Measurements from ENCODE around the gene SDK1.
"Not testable (repeated sequence)": the region's sequence is repeated elsewhere in the genome, so short reads cannot be mapped to it uniquely, and the experiment has no call there.

Gene SDK1

GRCh38 chr7:3683546-3684539 is 382.8 kb downstream of the SDK1 start:
- Histone ChIP-seq H3K36me3 (ENCODE audit: control insufficient read depth, insufficient read depth, low read length) (no peaks in the 10 kb centered on the region), H3K9me3 (ENCODE audit: control insufficient read depth, low read length) (no peaks in the 10 kb centered on the region), H3K4me1 (ENCODE audit: control insufficient read depth, insufficient read depth, low read length, poor library complexity, severe bottlenecking) (no peaks in the 10 kb centered on the region), H3K4me3 (ENCODE audit: insufficient read depth, low read depth, low read length, poor library complexity, severe bottlenecking) (no peak overlapping the region), H3K27ac (ENCODE audit: insufficient read depth, low read length, poor library complexity, severe bottlenecking) (no peak overlapping the region), H3K27me3 (replicated peaks; ENCODE audit: control insufficient read depth, insufficient read depth, low read length, poor library complexity, severe bottlenecking) (no peaks in the 10 kb centered on the region)
- no peak for DNase-seq

DNA sequence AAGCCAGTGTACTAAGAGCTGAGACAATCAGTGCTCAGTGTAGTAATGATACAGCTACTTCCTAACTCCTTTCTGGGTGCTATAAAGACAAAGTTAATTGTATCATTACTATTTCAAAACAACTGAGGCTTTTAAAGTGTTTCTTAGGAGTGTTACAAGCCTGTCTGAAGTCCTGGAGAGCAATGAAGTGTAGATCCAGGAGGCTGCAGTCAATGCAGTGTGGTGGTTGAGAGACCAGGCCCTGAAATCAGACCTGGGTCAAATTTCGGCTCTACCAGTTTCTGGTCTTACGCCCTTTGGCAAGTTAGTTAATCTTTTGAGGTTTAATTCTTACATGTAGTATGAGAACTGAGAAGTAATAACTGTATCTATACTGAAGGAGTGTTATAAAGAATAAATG is 387.0 kb downstream of the SDK1 start:
- no peaks in the 10 kb centered on the region for H3K9me3 ChIP-seq (ENCODE audit: control insufficient read depth, low read length)
- no peak overlapping the region for H3K27ac ChIP-seq (ENCODE audit: insufficient read depth, low read length, poor library complexity, severe bottlenecking)
- H3K4me1 ChIP-seq (ENCODE audit: control insufficient read depth, insufficient read depth, low read length, poor library complexity, severe bottlenecking) = no peaks in the 10 kb centered on the region
- H3K27me3 ChIP-seq (replicated peaks; ENCODE audit: control insufficient read depth, insufficient read depth, low read length, poor library complexity, severe bottlenecking) = no peaks in the 10 kb centered on the region
- H3K4me3 ChIP-seq (ENCODE audit: insufficient read depth, low read depth, low read length, poor library complexity, severe bottlenecking) = no peak overlapping the region
- H3K36me3 ChIP-seq (ENCODE audit: control insufficient read depth, insufficient read depth, low read length) = no peaks in the 10 kb centered on the region
- no peak for DNase-seq

DNA sequence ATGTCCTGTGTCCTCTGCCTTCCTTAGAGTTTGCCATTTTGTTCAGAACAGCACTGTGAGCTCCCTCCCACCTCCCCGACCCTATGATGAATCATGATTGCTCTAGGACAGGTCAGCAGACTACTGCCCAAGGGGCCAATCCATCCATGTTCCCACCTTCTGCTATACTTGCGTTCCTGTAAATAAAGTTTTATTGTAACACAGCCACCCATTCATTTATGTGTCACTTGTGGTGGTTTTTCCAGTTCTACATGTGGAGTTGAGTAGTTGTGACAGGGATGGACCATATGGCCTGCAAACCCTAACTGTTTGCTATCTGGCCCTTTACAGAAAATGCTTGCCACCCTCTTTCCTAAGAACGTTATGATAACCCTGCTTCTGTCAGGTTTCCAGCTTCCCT is 387.8 kb downstream of the SDK1 start:
- H3K36me3 ChIP-seq (ENCODE audit: control insufficient read depth, insufficient read depth, low read length) = no peaks in the 10 kb centered on the region
- no peaks in the 10 kb centered on the region for H3K27me3 ChIP-seq (replicated peaks; ENCODE audit: control insufficient read depth, insufficient read depth, low read length, poor library complexity, severe bottlenecking)
- no peaks in the 10 kb centered on the region for H3K9me3 ChIP-seq (ENCODE audit: control insufficient read depth, low read length)
- no peaks in the 10 kb centered on the region for H3K4me1 ChIP-seq (ENCODE audit: control insufficient read depth, insufficient read depth, low read length, poor library complexity, severe bottlenecking)
- H3K27ac ChIP-seq (ENCODE audit: insufficient read depth, low read length, poor library complexity, severe bottlenecking) = no peak overlapping the region
- DNase-seq = no peak
- H3K4me3 ChIP-seq (ENCODE audit: insufficient read depth, low read depth, low read length, poor library complexity, severe bottlenecking) = no peak overlapping the region

GRCh38 chr7:3691478-3692158 is 390.6 kb downstream of the SDK1 start:
- H3K27me3 ChIP-seq (replicated peaks; ENCODE audit: control insufficient read depth, insufficient read depth, low read length, poor library complexity, severe bottlenecking) = no peaks in the 10 kb centered on the region
- no peak for DNase-seq
- H3K9me3 ChIP-seq (ENCODE audit: control insufficient read depth, low read length) = no peaks in the 10 kb centered on the region
- H3K27ac ChIP-seq (ENCODE audit: insufficient read depth, low read length, poor library complexity, severe bottlenecking) = no peak overlapping the region
- no peaks in the 10 kb centered on the region for H3K36me3 ChIP-seq (ENCODE audit: control insufficient read depth, insufficient read depth, low read length)
- H3K4me3 ChIP-seq (ENCODE audit: insufficient read depth, low read depth, low read length, poor library complexity, severe bottlenecking) = no peak overlapping the region
- H3K4me1 ChIP-seq (ENCODE audit: control insufficient read depth, insufficient read depth, low read length, poor library complexity, severe bottlenecking) = no peaks in the 10 kb centered on the region

- Histone ChIP-seq H3K27me3 (replicated peaks; ENCODE audit: control insufficient read depth, insufficient read depth, low read length, poor library complexity, severe bottlenecking) (no peaks in the 10 kb centered on the region), H3K27ac (ENCODE audit: insufficient read depth, low read length, poor library complexity, severe bottlenecking) (no peak overlapping the region), H3K4me1 (ENCODE audit: control insufficient read depth, insufficient read depth, low read length, poor library complexity, severe bottlenecking) (no peaks in the 10 kb centered on the region), H3K4me3 (ENCODE audit: insufficient read depth, low read depth, low read length, poor library complexity, severe bottlenecking) (no peak overlapping the region), H3K9me3 (ENCODE audit: control insufficient read depth, low read length) (no peaks in the 10 kb centered on the region), H3K36me3 (ENCODE audit: control insufficient read depth, insufficient read depth, low read length) (no peaks in the 10 kb centered on the region)
- no peak for DNase-seq
These were observed 394.6 kb downstream of the SDK1 start for GRCh38 chr7:3695602-3696001.

DNA sequence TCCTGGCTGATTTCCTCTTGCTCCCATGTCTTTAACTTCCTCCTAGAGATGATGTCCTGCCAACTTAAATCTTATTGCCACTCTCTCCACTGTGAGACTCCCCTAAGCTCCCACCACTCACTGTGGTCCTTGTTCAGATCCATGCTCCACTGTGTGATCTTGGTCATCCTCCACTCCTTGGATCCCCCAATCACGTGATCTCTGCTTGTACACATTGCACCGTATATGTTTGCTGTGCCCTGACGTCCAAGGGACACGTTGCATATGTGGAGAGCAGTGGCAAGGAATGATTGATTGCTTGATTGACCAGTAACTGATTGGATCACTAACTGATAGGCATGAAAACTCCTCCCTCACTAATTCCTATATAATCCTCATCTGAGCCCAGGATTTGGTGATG is 395.1 kb downstream of the SDK1 start:
- H3K4me3 ChIP-seq (ENCODE audit: insufficient read depth, low read depth, low read length, poor library complexity, severe bottlenecking) = no peak overlapping the region
- H3K4me1 ChIP-seq (ENCODE audit: control insufficient read depth, insufficient read depth, low read length, poor library complexity, severe bottlenecking) = no peaks in the 10 kb centered on the region
- H3K9me3 ChIP-seq (ENCODE audit: control insufficient read depth, low read length) = no peaks in the 10 kb centered on the region
- H3K27ac ChIP-seq (ENCODE audit: insufficient read depth, low read length, poor library complexity, severe bottlenecking) = no peak overlapping the region
- H3K36me3 ChIP-seq (ENCODE audit: control insufficient read depth, insufficient read depth, low read length) = no peaks in the 10 kb centered on the region
- H3K27me3 ChIP-seq (replicated peaks; ENCODE audit: control insufficient read depth, insufficient read depth, low read length, poor library complexity, severe bottlenecking) = no peaks in the 10 kb centered on the region
- DNase-seq = no peak

GRCh38 chr7:3697472-3697871 is 396.4 kb downstream of the SDK1 start:
- H3K9me3 ChIP-seq (ENCODE audit: control insufficient read depth, low read length) = no peaks in the 10 kb centered on the region
- H3K4me1 ChIP-seq (ENCODE audit: control insufficient read depth, insufficient read depth, low read length, poor library complexity, severe bottlenecking) = no peaks in the 10 kb centered on the region
- DNase-seq = no peak
- H3K36me3 ChIP-seq (ENCODE audit: control insufficient read depth, insufficient read depth, low read length) = no peaks in the 10 kb centered on the region
- H3K27ac ChIP-seq (ENCODE audit: insufficient read depth, low read length, poor library complexity, severe bottlenecking) = no peak overlapping the region
- no peaks in the 10 kb centered on the region for H3K27me3 ChIP-seq (replicated peaks; ENCODE audit: control insufficient read depth, insufficient read depth, low read length, poor library complexity, severe bottlenecking)
- H3K4me3 ChIP-seq (ENCODE audit: insufficient read depth, low read depth, low read length, poor library complexity, severe bottlenecking) = no peak overlapping the region

- no peak for DNase-seq
- Histone ChIP-seq H3K4me3 (ENCODE audit: insufficient read depth, low read depth, low read length, poor library complexity, severe bottlenecking) (no peak overlapping the region), H3K4me1 (ENCODE audit: control insufficient read depth, insufficient read depth, low read length, poor library complexity, severe bottlenecking) (no peaks in the 10 kb centered on the region), H3K9me3 (ENCODE audit: control insufficient read depth, low read length) (no peaks in the 10 kb centered on the region), H3K27ac (ENCODE audit: insufficient read depth, low read length, poor library complexity, severe bottlenecking) (no peak overlapping the region), H3K36me3 (ENCODE audit: control insufficient read depth, insufficient read depth, low read length) (no peaks in the 10 kb centered on the region), H3K27me3 (replicated peaks; ENCODE audit: control insufficient read depth, insufficient read depth, low read length, poor library complexity, severe bottlenecking) (no peaks in the 10 kb centered on the region)
These were observed 404.2 kb downstream of the SDK1 start for GRCh38 chr7:3705258-3705657.

DNA sequence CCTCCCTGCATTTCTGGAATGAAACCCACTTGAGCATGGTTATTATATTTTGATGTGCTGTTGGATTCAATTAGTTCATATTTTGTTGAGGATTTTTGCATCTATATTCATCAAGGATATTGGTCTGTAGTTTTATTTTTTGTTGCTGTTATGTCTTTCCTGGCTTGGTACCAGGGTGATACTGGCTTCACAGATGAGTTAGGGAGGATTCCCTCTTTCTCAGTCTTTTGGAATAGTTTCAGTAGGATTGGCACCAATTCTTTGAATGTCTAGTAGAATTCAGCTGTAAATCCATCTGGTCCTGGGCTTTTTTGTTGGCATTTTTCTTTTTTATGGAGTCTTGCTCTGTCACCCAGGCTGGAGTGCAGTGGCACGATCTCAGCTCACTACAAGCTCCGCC is 405.0 kb downstream of the SDK1 start:
- not testable (repeated sequence) for H3K4me1 ChIP-seq (ENCODE audit: control insufficient read depth, insufficient read depth, low read length, poor library complexity, severe bottlenecking); H3K27me3 ChIP-seq (replicated peaks; ENCODE audit: control insufficient read depth, insufficient read depth, low read length, poor library complexity, severe bottlenecking); DNase-seq; H3K4me3 ChIP-seq (ENCODE audit: insufficient read depth, low read depth, low read length, poor library complexity, severe bottlenecking); H3K36me3 ChIP-seq (ENCODE audit: control insufficient read depth, insufficient read depth, low read length); H3K9me3 ChIP-seq (ENCODE audit: control insufficient read depth, low read length); H3K27ac ChIP-seq (ENCODE audit: insufficient read depth, low read length, poor library complexity, severe bottlenecking)

DNA sequence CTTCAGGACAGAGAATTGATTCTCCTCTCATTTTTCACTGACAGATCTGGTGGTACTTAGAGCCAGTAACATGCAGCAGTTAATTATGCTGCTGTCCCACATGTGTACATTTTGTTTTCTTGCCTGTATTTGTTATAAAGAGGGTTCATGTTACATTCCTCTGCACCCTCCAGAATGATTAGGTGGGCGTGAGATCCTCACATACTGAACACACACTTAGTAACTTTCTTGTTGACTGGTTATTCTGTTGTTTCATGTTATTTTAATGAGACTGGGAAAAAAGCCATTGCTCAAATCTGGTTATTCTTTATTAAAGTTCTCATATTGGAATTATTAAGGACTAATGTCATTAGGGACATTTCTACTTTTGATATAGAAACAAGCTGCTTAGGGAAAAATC is 409.1 kb downstream of the SDK1 start:
- Histone ChIP-seq H3K4me1 (ENCODE audit: control insufficient read depth, insufficient read depth, low read length, poor library complexity, severe bottlenecking) (no peaks in the 10 kb centered on the region), H3K27me3 (replicated peaks; ENCODE audit: control insufficient read depth, insufficient read depth, low read length, poor library complexity, severe bottlenecking) (no peaks in the 10 kb centered on the region), H3K36me3 (ENCODE audit: control insufficient read depth, insufficient read depth, low read length) (no peaks in the 10 kb centered on the region), H3K9me3 (ENCODE audit: control insufficient read depth, low read length) (no peaks in the 10 kb centered on the region), H3K27ac (ENCODE audit: insufficient read depth, low read length, poor library complexity, severe bottlenecking) (no peak overlapping the region), H3K4me3 (ENCODE audit: insufficient read depth, low read depth, low read length, poor library complexity, severe bottlenecking) (no peak overlapping the region)
- DNase-seq = no peak

Measured in effector memory CD4-positive, alpha-beta T cell (primary cell).